HCT116 (cell line): ENCODE results near the gene SRGAP1.

Source experiments
- TF ChIP-seq, protein P1 (sequence below): IDR thresholded peaks from 2 replicates; pipeline ENCODE4 v1.6.1; 2012
- TF ChIP-seq, protein P2 (sequence below): IDR thresholded peaks from 2 replicates; pipeline ENCODE4 v1.6.1; 2012; ENCODE audit warnings: low read depth
- TF ChIP-seq, protein P3 (sequence below), 3 experiments: fragments of 200-600 bp in 1 of 3; sonication (generic) in 1 of 3; IDR thresholded peaks in 2 of 3; conservative IDR thresholded peaks in 1 of 3; 2 replicates each; pipeline ENCODE4 v1.5.1; 2012 to 2017; ENCODE audit warnings: low read depth in 2 of 3, low read length in 2 of 3, antibody characterized with exemption in 1 of 3, borderline replicate concordance in 1 of 3, control low read depth in 1 of 3, mild to moderate bottlenecking in 1 of 3, mixed read lengths in 1 of 3, mixed run types in 1 of 3, moderate library complexity in 1 of 3; ENCODE audit not compliant: insufficient read depth in 1 of 3

DNA sequence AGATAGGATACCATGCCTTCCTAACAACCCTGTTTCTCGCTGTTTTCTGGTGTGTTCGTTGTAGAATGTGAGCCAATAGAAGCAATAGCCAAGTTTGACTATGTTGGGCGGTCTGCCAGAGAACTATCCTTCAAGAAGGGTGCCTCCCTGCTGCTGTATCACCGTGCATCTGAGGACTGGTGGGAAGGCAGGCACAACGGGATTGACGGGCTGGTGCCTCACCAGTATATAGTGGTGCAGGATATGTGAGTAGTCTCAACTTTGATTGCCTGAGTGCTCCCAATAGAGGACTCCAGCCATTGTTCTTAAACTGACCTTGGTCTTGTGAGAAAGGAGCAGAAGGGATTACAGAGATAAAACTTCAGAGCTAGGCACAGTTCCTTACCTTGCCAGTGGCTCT, 281.4 kb downstream of the SRGAP1 start:
- TF ChIP-seq, protein P1, sequence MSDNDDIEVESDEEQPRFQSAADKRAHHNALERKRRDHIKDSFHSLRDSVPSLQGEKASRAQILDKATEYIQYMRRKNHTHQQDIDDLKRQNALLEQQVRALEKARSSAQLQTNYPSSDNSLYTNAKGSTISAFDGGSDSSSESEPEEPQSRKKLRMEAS: no peak
- TF ChIP-seq, protein P2, sequence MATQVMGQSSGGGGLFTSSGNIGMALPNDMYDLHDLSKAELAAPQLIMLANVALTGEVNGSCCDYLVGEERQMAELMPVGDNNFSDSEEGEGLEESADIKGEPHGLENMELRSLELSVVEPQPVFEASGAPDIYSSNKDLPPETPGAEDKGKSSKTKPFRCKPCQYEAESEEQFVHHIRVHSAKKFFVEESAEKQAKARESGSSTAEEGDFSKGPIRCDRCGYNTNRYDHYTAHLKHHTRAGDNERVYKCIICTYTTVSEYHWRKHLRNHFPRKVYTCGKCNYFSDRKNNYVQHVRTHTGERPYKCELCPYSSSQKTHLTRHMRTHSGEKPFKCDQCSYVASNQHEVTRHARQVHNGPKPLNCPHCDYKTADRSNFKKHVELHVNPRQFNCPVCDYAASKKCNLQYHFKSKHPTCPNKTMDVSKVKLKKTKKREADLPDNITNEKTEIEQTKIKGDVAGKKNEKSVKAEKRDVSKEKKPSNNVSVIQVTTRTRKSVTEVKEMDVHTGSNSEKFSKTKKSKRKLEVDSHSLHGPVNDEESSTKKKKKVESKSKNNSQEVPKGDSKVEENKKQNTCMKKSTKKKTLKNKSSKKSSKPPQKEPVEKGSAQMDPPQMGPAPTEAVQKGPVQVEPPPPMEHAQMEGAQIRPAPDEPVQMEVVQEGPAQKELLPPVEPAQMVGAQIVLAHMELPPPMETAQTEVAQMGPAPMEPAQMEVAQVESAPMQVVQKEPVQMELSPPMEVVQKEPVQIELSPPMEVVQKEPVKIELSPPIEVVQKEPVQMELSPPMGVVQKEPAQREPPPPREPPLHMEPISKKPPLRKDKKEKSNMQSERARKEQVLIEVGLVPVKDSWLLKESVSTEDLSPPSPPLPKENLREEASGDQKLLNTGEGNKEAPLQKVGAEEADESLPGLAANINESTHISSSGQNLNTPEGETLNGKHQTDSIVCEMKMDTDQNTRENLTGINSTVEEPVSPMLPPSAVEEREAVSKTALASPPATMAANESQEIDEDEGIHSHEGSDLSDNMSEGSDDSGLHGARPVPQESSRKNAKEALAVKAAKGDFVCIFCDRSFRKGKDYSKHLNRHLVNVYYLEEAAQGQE: no peak
- TF ChIP-seq, protein P3, sequence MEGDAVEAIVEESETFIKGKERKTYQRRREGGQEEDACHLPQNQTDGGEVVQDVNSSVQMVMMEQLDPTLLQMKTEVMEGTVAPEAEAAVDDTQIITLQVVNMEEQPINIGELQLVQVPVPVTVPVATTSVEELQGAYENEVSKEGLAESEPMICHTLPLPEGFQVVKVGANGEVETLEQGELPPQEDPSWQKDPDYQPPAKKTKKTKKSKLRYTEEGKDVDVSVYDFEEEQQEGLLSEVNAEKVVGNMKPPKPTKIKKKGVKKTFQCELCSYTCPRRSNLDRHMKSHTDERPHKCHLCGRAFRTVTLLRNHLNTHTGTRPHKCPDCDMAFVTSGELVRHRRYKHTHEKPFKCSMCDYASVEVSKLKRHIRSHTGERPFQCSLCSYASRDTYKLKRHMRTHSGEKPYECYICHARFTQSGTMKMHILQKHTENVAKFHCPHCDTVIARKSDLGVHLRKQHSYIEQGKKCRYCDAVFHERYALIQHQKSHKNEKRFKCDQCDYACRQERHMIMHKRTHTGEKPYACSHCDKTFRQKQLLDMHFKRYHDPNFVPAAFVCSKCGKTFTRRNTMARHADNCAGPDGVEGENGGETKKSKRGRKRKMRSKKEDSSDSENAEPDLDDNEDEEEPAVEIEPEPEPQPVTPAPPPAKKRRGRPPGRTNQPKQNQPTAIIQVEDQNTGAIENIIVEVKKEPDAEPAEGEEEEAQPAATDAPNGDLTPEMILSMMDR (IDR thresholded peaks at IDR 0.05 in 2 of 3, conservative IDR thresholded peaks at IDR 0.05 in 1 of 3; ENCODE audit: borderline replicate concordance in 1 of 3, insufficient read depth in 1 of 3, low read depth in 2 of 3, low read length in 2 of 3): no peak
